ENCODE results near the gene CABCOCO1. TPM values are rescaled to one million over a fixed set of nuclear protein-coding genes. Genes with fewer than 3 reads are reported as not detected.

CABCOCO1 gene
- total RNA-seq, 1 donor from 2014 or later: 3.5 TPM

GRCh38 chr10:61642150-61642571 lies 20.6 kb upstream of the CABCOCO1 start:
- ATAC-seq (no peak), DNase-seq (no peak)
- TF ChIP-seq CTCF (IDR thresholded peaks at IDR 0.05): no peak
- intact Hi-C loops (cut with DNase I): no loop called here
- Histone ChIP-seq H3K27ac (no peak overlapping the region), H3K36me3 (no peaks in the 10 kb centered on the region), H3K27me3 (ENCODE audit: low read depth) (no peaks in the 10 kb centered on the region), H3K4me1 (no peaks in the 10 kb centered on the region), H3K9me3 (no peaks in the 10 kb centered on the region), H3K4me3 (no peak overlapping the region)

GRCh38 chr10:61642676-61643075 lies 20.1 kb upstream of the CABCOCO1 start:
- intact Hi-C loops (cut with DNase I): no loop called here
- Histone ChIP-seq H3K9me3 (no peaks in the 10 kb centered on the region), H3K4me1 (no peaks in the 10 kb centered on the region), H3K4me3 (no peak overlapping the region), H3K27ac (no peak overlapping the region), H3K27me3 (ENCODE audit: low read depth) (no peaks in the 10 kb centered on the region), H3K36me3 (no peaks in the 10 kb centered on the region)
- DNase-seq (no peak), ATAC-seq (no peak)
- no peak for TF ChIP-seq CTCF (IDR thresholded peaks at IDR 0.05)

- ATAC-seq: no peak
- TF ChIP-seq CTCF (IDR thresholded peaks at IDR 0.05): no peak
- Histone ChIP-seq H3K4me1 (no peaks in the 10 kb centered on the region), H3K9me3 (no peaks in the 10 kb centered on the region), H3K36me3 (no peaks in the 10 kb centered on the region), H3K27ac (no peak overlapping the region), H3K27me3 (ENCODE audit: low read depth) (no peaks in the 10 kb centered on the region), H3K4me3 (no peak overlapping the region)
- DNase-seq: no peak
- intact Hi-C loops (cut with DNase I): no loop called here
Measured at GRCh38 chr10:61643316-61643751, 19.4 kb upstream of the CABCOCO1 start.

GRCh38 chr10:61653699-61654098 lies 9.0 kb upstream of the CABCOCO1 start:
- no peak for ATAC-seq
- no peak for DNase-seq
- Histone ChIP-seq H3K4me1 (no peaks in the 10 kb centered on the region), H3K27me3 (ENCODE audit: low read depth) (no peaks in the 10 kb centered on the region), H3K4me3 (no peak overlapping the region), H3K36me3 (no peaks in the 10 kb centered on the region), H3K27ac (no peak overlapping the region), H3K9me3 (no peaks in the 10 kb centered on the region)
- intact Hi-C loops (cut with DNase I): no loop called here
- no peak for TF ChIP-seq CTCF (IDR thresholded peaks at IDR 0.05)

GRCh38 chr10:61655335-61655851 lies 7.3 kb upstream of the CABCOCO1 start:
- Histone ChIP-seq H3K36me3 (no peaks in the 10 kb centered on the region), H3K9me3 (no peaks in the 10 kb centered on the region), H3K27ac (no peak overlapping the region), H3K27me3 (ENCODE audit: low read depth) (no peaks in the 10 kb centered on the region), H3K4me3 (no peak overlapping the region), H3K4me1 (no peaks in the 10 kb centered on the region)
- DNase-seq (no peak), ATAC-seq (no peak)
- TF ChIP-seq CTCF (IDR thresholded peaks at IDR 0.05): no peak
- intact Hi-C loops (cut with DNase I): no loop called here
